GM19455 (cell line): ENCODE results near the gene CYLD.

Experiments
- ATAC-seq: cut with Tn5 transposase; IDR thresholded peaks from one replicate; pipeline ENCODE4 v1.9.1; 2021; ENCODE audit not compliant: unreplicated experiment

CYLD gene

GRCh38 chr16:50711040-50711439, 30.8 kb upstream of the CYLD start:
- no peak for ATAC-seq

- ATAC-seq, result no peak
These were observed 29.9 kb upstream of the CYLD start for GRCh38 chr16:50711862-50712559.

GRCh38 chr16:50712560-50712898, 29.4 kb upstream of the CYLD start:
- ATAC-seq, result no peak

- ATAC-seq, result no peak
These were observed 28.9 kb upstream of the CYLD start for GRCh38 chr16:50712956-50713355.

GRCh38 chr16:50717091-50717490, 24.8 kb upstream of the CYLD start:
- ATAC-seq, result no peak

- no peak for ATAC-seq
These were observed 24.4 kb upstream of the CYLD start for GRCh38 chr16:50717494-50717893.

- ATAC-seq, result no peak
These were observed 23.7 kb upstream of the CYLD start for GRCh38 chr16:50718061-50718760.

GRCh38 chr16:50718761-50719400, 23.0 kb upstream of the CYLD start:
- ATAC-seq, result no peak

GRCh38 chr16:50719401-50720337, 22.2 kb upstream of the CYLD start:
- ATAC-seq, result no peak

GRCh38 chr16:50721549-50722404, 20.1 kb upstream of the CYLD start:
- ATAC-seq, result no peak

GRCh38 chr16:50722405-50722737, 19.5 kb upstream of the CYLD start:
- no peak for ATAC-seq

- no peak for ATAC-seq
These were observed 18.9 kb upstream of the CYLD start for GRCh38 chr16:50722960-50723359.

GRCh38 chr16:50724306-50724705, 17.6 kb upstream of the CYLD start:
- ATAC-seq, result no peak

- no peak for ATAC-seq
These were observed 10.5 kb upstream of the CYLD start for GRCh38 chr16:50731130-50731988.

- ATAC-seq, result no peak
These were observed 9.7 kb upstream of the CYLD start for GRCh38 chr16:50731989-50732832.

- no peak for ATAC-seq
These were observed 8.4 kb upstream of the CYLD start for GRCh38 chr16:50733468-50733867.

GRCh38 chr16:50735629-50736122, 6.2 kb upstream of the CYLD start:
- no peak for ATAC-seq

GRCh38 chr16:50736448-50736847, 5.4 kb upstream of the CYLD start:
- ATAC-seq, result no peak
